Panc1 (cell line): ENCODE data around the gene TMEM252. TPM values are rescaled to one million over a fixed set of nuclear protein-coding genes. Genes with fewer than 3 reads are reported as not detected.

ENCODE experiments used
- ATAC-seq: fragments of 200-7000 bp; cut with Tn5 transposase; 2 replicates; pipeline ENCODE4 v1.9.1; 2020; ENCODE audit warnings: mild to moderate bottlenecking, moderate library complexity
- BruUV-seq: library from RNA; stranded (reverse); fragments of 400-500 nt; replicated peaks from 2 replicates; lab custom pipeline; 2021; lab: Mats Ljungman, UMichigan
- CTCF ChIA-PET: fragments of 300-600 bp; sonication (Branson Sonifier 250); formaldehyde crosslinking; loops from one replicate; lab custom pipeline; 2022; ENCODE audit warnings: antibody characterized with exemption; lab: Charles Lee
- POLR2A ChIA-PET: fragments of 300-600 bp; sonication (Branson Sonifier 250); formaldehyde crosslinking; loops from one replicate; lab custom pipeline; 2022; ENCODE audit warnings: antibody characterized with exemption; lab: Charles Lee
- DNase-seq: peaks from one replicate; pipeline ENCODE4 v3.0.0-alpha.2; 2010; ENCODE audit warnings: low read depth, low spot score
- H3K27ac ChIP-seq: 2 replicates; pipeline ENCODE4 v1.5.1; 2011; ENCODE audit warnings: mild to moderate bottlenecking, low read length, inconsistent platforms
- H3K27me3 ChIP-seq: fragments of 200-500 bp; sonication (Bioruptor generic); 2 replicates; pipeline ENCODE4 v1.6.0; 2014; ENCODE audit warnings: low read length, inconsistent platforms; ENCODE audit not compliant: control insufficient read depth, insufficient read depth
- H3K36me3 ChIP-seq: fragments of 200-500 bp; sonication (Bioruptor generic); 2 replicates; pipeline ENCODE4 v1.5.1; 2014; ENCODE audit warnings: inconsistent platforms, mild to moderate bottlenecking, low read length, moderate library complexity; ENCODE audit not compliant: control insufficient read depth, insufficient read depth
- H3K4me1 ChIP-seq: 2 replicates; pipeline ENCODE4 v1.5.1; 2011; ENCODE audit warnings: inconsistent platforms, mild to moderate bottlenecking, low read length, moderate library complexity; ENCODE audit not compliant: control insufficient read depth, insufficient read depth
- H3K4me3 ChIP-seq, 2 experiments: 2 replicates each; pipeline ENCODE4 v1.5.1; 2011 to 2012; ENCODE audit warnings: low read depth in 2 of 2, low read length in 2 of 2, mild to moderate bottlenecking in 2 of 2, inconsistent platforms in 1 of 2, moderate library complexity in 1 of 2
- H3K9me3 ChIP-seq: fragments of 200-500 bp; sonication (Bioruptor generic); 2 replicates; pipeline ENCODE4 v1.5.1; 2014; ENCODE audit warnings: low read depth, mild to moderate bottlenecking, inconsistent platforms, low read length, moderate library complexity; ENCODE audit not compliant: control insufficient read depth, insufficient read depth
- CTCF ChIP-seq: fragments of 450-650 bp; IDR thresholded peaks from 2 replicates; pipeline ENCODE4 v1.5.1; 2017; ENCODE audit warnings: mild to moderate bottlenecking
- POLR2AphosphoS5 ChIP-seq: IDR thresholded peaks from 2 replicates; pipeline ENCODE4 v1.6.1; 2012; ENCODE audit warnings: mild to moderate bottlenecking, low read depth, low read length, moderate library complexity
- REST ChIP-seq, 2 experiments: IDR thresholded peaks; 2 replicates each; pipeline ENCODE4 v1.6.1; 2011 to 2012; ENCODE audit warnings: low read depth in 2 of 2, control low read depth in 1 of 2, low read length in 1 of 2, mild to moderate bottlenecking in 1 of 2, moderate library complexity in 1 of 2; ENCODE audit not compliant: insufficient read depth in 1 of 2
- SIN3A ChIP-seq: IDR thresholded peaks from 2 replicates; pipeline ENCODE4 v1.6.1; 2012; ENCODE audit warnings: low read depth, mild to moderate bottlenecking, low read length, moderate library complexity, borderline replicate concordance; ENCODE audit not compliant: insufficient read depth
- TCF7L2 ChIP-seq: IDR thresholded peaks from 2 replicates; pipeline ENCODE4 v1.6.1; 2011; ENCODE audit warnings: mild to moderate bottlenecking, low read depth, low read length, inconsistent platforms
- in situ Hi-C: cut with HindIII; loops from 2 replicates; pipeline ENCODE4 v1.10.0; 2016; ENCODE audit warnings: low sequenced_read_pairs, low pct_unique_long_range_greater_than_20kb
- intact Hi-C: fragments of 100-400 bp; cut with micrococcal nuclease; formaldehyde crosslinking; loops from one replicate; pipeline ENCODE4 v1.10.0; 2022; ENCODE audit not compliant: unreplicated experiment
- total RNA-seq: library from RNA; stranded (reverse); gene quantifications from one replicate; pipeline ENCODE4 v1.2.1, GENCODE V29; 2021; ENCODE audit not compliant: unreplicated experiment

The TMEM252 gene
- total RNA-seq, 1 experiment from 2014 or later, result not detected

GRCh38 chr9:68552700-68553476 is 12.2 kb upstream of the TMEM252 start:
- intact Hi-C loops (no loop called here), in situ Hi-C loops (no loop called here)
- H3K27ac ChIP-seq, result no peak overlapping the region
- ATAC-seq (no peak), DNase-seq (no peak)
- no peaks in the 10 kb centered on the region for H3K27me3 ChIP-seq
- no TSS peak for BruUV-seq
- POLR2A ChIA-PET, result no interaction called here
- H3K36me3 ChIP-seq, result no peaks in the 10 kb centered on the region
- no peaks in the 10 kb centered on the region for H3K4me1 ChIP-seq
- CTCF ChIA-PET, result no interaction called here
- no peak for TF ChIP-seq TCF7L2
- TF ChIP-seq SIN3A, result no peak
- no peak for TF ChIP-seq REST (IDR thresholded peaks at IDR 0.05; ENCODE audit: insufficient read depth in 1 of 2, low read depth in 2 of 2, low read length in 1 of 2)
- no peak for TF ChIP-seq CTCF
- H3K9me3 ChIP-seq, result no peaks in the 10 kb centered on the region
- no peak overlapping the region for H3K4me3 ChIP-seq

- H3K4me1 ChIP-seq, result no peaks in the 10 kb centered on the region
- no peak for ATAC-seq
- H3K27me3 ChIP-seq, result no peaks in the 10 kb centered on the region
- DNase-seq, result no peak
- H3K9me3 ChIP-seq, result no peaks in the 10 kb centered on the region
- no peaks in the 10 kb centered on the region for H3K36me3 ChIP-seq
- intact Hi-C loops, result no loop called here
- CTCF ChIA-PET, result no interaction called here
- H3K27ac ChIP-seq, result no peak overlapping the region
- POLR2A ChIA-PET, result no interaction called here
- H3K4me3 ChIP-seq, result no peak overlapping the region
- in situ Hi-C loops, result no loop called here
- TF ChIP-seq POLR2AphosphoS5, result no peak
- BruUV-seq, result no TSS peak
Measured at GRCh38 chr9:68551191-68551590, 10.5 kb upstream of the TMEM252 start.

GRCh38 chr9:68548241-68548640 is 7.6 kb upstream of the TMEM252 start:
- ATAC-seq, result no peak
- Histone ChIP-seq H3K4me3 (no peak overlapping the region), H3K27ac (no peak overlapping the region), H3K4me1 (no peaks in the 10 kb centered on the region), H3K9me3 (no peaks in the 10 kb centered on the region), H3K27me3 (no peaks in the 10 kb centered on the region), H3K36me3 (no peaks in the 10 kb centered on the region)
- intact Hi-C loops (no loop called here), in situ Hi-C loops (no loop called here)
- TF ChIP-seq SIN3A (no peak), REST (IDR thresholded peaks at IDR 0.05; ENCODE audit: insufficient read depth in 1 of 2, low read depth in 2 of 2, low read length in 1 of 2) (no peak), POLR2AphosphoS5 (no peak), TCF7L2 (no peak), CTCF (no peak)
- ChIA-PET CTCF (no interaction called here), POLR2A (no interaction called here)
- no TSS peak for BruUV-seq
- DNase-seq, result no peak
